Endodermal cell (in vitro differentiated cells): ENCODE data around the gene MAP3K3. TPM values are rescaled to one million over a fixed set of nuclear protein-coding genes. Genes with fewer than 3 reads are reported as not detected.
A peak's percentile ranks its signal among the peaks of the same experiment; 100 is the strongest.

Source experiments
- DNase-seq: peaks from one replicate; pipeline ENCODE4 v3.0.0-alpha.2; 2017
- H3K27ac ChIP-seq: 2 replicates; pipeline ENCODE4 v1.5.1; 2013; ENCODE audit warnings: mild to moderate bottlenecking, low read depth, low read length, moderate library complexity
- H3K27me3 ChIP-seq: 2 replicates; pipeline ENCODE4 v1.6.1; 2013; ENCODE audit warnings: mild to moderate bottlenecking, low read length, moderate library complexity; ENCODE audit not compliant: insufficient read depth, control insufficient read depth, poor library complexity, severe bottlenecking
- H3K36me3 ChIP-seq: 2 replicates; pipeline ENCODE4 v1.7.0; 2013; ENCODE audit warnings: mild to moderate bottlenecking, low read length, moderate library complexity; ENCODE audit not compliant: control insufficient read depth, insufficient read depth
- H3K4me1 ChIP-seq: one replicate; pipeline ENCODE4 v1.7.0; 2013; ENCODE audit warnings: low read length; ENCODE audit not compliant: control insufficient read depth, insufficient read depth
- H3K4me3 ChIP-seq: 2 replicates; pipeline ENCODE4 v1.5.1; 2013; ENCODE audit warnings: mild to moderate bottlenecking, low read length, moderate library complexity
- H3K9ac ChIP-seq: 2 replicates; pipeline ENCODE4 v1.6.1; 2013; ENCODE audit warnings: mild to moderate bottlenecking, low read length, moderate library complexity; ENCODE audit not compliant: poor library complexity, severe bottlenecking; ENCODE audit errors: extremely low read depth
- H3K9me3 ChIP-seq: 2 replicates; pipeline ENCODE4 v1.6.1; 2013; ENCODE audit warnings: mild to moderate bottlenecking, low read length, moderate library complexity; ENCODE audit not compliant: control insufficient read depth
- H3K27ac Mint-ChIP-seq: 2 replicates; pipeline ENCODE4 v1.8.0; 2020; ENCODE audit warnings: mixed read lengths
- H3K27me3 Mint-ChIP-seq: 2 replicates; pipeline ENCODE4 v1.8.0; 2021; ENCODE audit warnings: mild to moderate bottlenecking, mixed read lengths; ENCODE audit not compliant: insufficient read depth
- H3K36me3 Mint-ChIP-seq: 2 replicates; pipeline ENCODE4 v1.8.0; 2020; ENCODE audit warnings: low read depth, mixed read lengths
- H3K4me1 Mint-ChIP-seq: 2 replicates; pipeline ENCODE4 v1.8.0; 2020; ENCODE audit warnings: mixed read lengths
- H3K4me3 Mint-ChIP-seq: 2 replicates; pipeline ENCODE4 v1.8.0; 2020; ENCODE audit warnings: mild to moderate bottlenecking, moderate library complexity, mixed read lengths
- H3K9me3 Mint-ChIP-seq: 2 replicates; pipeline ENCODE4 v1.8.0; 2020; ENCODE audit warnings: mild to moderate bottlenecking, mixed read lengths
- WGBS, 2 experiments: methylation state at CpG; one replicate each; pipeline versions ENCODE4 v1.1.5 to v1.1.7; 2013; ENCODE audit warnings: missing lambda C conversion rate in 2 of 2, mixed read lengths in 1 of 2; ENCODE audit not compliant: insufficient coverage in 1 of 2, insufficient read length in 1 of 2; 5-methylcytosine and 5-hydroxymethylcytosine counted together
- total RNA-seq, 2 donors: library from RNA; stranded (reverse); fragmentation: NEBNext Ultra II Directional in 1 of 2; extraction: Animal tissue kit (Norgen Biotek cat#: 25700) in 1 of 2; gene quantifications; 2 replicates in 1 of 2; 3 replicates in 1 of 2; pipeline ENCODE4 v1.2.1, GENCODE V29; 2021
- TF ChIP-seq, protein P1 (sequence below): fragments of 200-600 bp; sonication (generic); conservative IDR thresholded peaks from 2 replicates; pipeline ENCODE4 v1.5.0; 2021; ENCODE audit warnings: antibody characterized with exemption, mild to moderate bottlenecking

MAP3K3 gene
- total RNA-seq, 2 donors from 2014 or later: 19.9 to 23.3 TPM

DNA sequence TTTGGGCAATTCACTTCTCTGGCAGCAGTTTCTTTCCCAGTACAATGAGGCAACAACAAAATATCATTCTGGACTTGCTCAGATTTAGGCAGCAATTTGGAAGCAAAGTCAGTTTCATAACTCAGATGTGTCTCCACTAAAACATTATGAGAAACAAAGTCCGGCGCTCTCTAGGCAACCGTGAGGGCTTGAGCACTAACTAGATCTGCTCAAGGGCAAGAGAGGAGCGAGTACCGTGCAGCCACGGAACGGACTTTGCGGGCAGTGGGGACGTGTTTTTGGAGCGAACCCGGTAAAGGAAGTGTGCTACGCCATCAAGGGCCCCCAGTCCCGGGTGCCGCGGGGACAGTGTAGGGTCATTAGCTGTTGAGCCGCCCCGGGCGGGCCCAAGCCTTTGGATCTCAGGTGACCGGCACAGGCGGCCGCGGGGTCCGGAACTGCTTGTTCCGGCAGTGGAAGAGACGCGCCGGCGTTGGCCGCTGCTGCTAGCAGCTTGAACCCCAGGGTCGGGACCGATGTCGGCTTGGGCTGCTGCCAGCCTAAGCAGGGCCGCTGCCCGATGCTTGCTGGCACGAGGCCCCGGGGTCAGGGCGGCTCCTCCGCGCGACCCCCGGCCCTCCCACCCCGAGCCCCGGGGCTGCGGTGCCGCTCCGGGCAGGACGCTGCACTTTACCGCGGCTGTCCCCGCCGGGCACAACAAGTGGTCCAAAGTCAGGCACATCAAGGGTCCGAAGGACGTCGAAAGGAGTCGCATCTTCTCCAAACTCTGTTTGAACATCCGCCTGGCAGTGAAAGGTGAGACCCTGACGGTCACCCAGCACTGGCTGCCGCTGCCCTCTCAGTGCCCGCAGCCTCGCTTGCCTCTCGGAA lies 21.4 kb upstream of the MAP3K3 start, which contains the start of gene TACO1:
TSS of gene TACO1 (plus strand) at position 327 of the 870 bp plus-strand sequence. CDS start at position 516, 189 bp downstream.
- Mint-ChIP-seq H3K27ac (peak within 1 kb of the TSS; percentile 93), H3K36me3 (peaks cover 15% of the 10 kb centered on the region), H3K9me3 (no peaks in the 10 kb centered on the region)

DNA sequence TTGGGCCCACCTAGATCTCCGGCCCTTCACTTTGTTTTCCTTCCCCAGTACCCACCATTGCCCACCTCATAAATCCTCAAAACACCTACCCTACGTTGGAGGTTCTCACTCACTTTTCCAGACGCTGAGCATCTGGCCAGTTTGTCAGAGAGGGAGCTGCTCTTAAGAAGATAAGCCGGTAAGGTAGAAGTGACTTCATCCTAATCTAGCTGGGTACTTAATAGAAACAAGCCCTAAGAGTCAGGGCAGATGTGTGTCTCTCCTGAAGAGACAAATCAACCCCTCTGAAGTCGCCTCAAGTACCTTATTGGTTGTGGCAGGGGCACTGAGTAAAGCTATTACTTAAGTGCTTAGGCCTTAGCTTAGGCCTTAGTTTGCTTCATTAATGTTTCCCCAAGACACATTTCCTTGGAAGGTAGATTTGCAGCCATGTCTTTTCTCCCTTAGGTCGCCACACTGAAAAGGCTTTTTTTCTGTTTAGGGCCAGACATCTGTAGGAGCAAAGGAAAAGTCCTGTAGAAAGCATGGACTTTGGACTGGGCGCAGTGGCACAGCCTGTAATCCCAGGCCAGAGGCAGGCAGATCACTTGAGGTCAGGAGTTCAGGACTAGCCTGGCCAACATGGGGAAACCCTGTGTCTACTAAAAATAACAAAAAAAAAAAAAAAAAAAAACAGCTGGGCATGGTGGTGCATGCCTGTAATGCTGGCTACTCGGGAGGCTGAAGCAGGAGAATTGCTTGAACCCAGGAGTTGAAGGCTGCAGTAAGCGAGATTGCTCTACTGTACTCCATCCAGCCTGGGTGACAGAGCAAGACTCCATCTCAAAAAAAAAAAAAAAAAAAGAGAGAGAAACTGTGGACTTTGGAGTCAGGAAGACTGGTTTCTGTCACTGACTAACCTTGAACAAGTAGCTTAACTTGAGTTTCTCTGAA lies 20.5 kb upstream of the MAP3K3 start:
- no peaks in the 10 kb centered on the region for H3K4me1 ChIP-seq
- peak overlapping the region; percentile 75 for H3K4me3 Mint-ChIP-seq
- H3K36me3 Mint-ChIP-seq: peaks cover 20% of the 10 kb centered on the region
- no peaks in the 10 kb centered on the region for H3K27me3 Mint-ChIP-seq
- 62 to 87% methylated on average over 3 to 9 of the region's 9 CpGs for WGBS, 2 experiments
- H3K9me3 Mint-ChIP-seq: no peaks in the 10 kb centered on the region
- H3K27ac Mint-ChIP-seq: peak overlapping the region; percentile 93
- peak overlapping the region; percentile 86 for H3K4me3 ChIP-seq
- TF ChIP-seq, protein P1, sequence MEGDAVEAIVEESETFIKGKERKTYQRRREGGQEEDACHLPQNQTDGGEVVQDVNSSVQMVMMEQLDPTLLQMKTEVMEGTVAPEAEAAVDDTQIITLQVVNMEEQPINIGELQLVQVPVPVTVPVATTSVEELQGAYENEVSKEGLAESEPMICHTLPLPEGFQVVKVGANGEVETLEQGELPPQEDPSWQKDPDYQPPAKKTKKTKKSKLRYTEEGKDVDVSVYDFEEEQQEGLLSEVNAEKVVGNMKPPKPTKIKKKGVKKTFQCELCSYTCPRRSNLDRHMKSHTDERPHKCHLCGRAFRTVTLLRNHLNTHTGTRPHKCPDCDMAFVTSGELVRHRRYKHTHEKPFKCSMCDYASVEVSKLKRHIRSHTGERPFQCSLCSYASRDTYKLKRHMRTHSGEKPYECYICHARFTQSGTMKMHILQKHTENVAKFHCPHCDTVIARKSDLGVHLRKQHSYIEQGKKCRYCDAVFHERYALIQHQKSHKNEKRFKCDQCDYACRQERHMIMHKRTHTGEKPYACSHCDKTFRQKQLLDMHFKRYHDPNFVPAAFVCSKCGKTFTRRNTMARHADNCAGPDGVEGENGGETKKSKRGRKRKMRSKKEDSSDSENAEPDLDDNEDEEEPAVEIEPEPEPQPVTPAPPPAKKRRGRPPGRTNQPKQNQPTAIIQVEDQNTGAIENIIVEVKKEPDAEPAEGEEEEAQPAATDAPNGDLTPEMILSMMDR: no peak
- peaks cover 25% of the 10 kb centered on the region for H3K36me3 ChIP-seq
- no peak overlapping the region for H3K27ac ChIP-seq
- peaks cover 12% of the 10 kb centered on the region for H3K4me1 Mint-ChIP-seq
- no peak for DNase-seq
- H3K9ac ChIP-seq: peak overlapping the region; percentile 83
- no peaks in the 10 kb centered on the region for H3K27me3 ChIP-seq
- no peaks in the 10 kb centered on the region for H3K9me3 ChIP-seq

More for the DNA sequence above, 21.4 kb upstream of the MAP3K3 start, which contains the start of gene TACO1:
- H3K27ac ChIP-seq: no peak within 1 kb of the TSS
- Mint-ChIP-seq H3K4me1 (peaks cover 12% of the 10 kb centered on the region), H3K4me3 (peak within 1 kb of the TSS; percentile 75), H3K27me3 (no peaks in the 10 kb centered on the region)
- TF ChIP-seq, protein P1: no peak
- H3K4me1 ChIP-seq: no peaks in the 10 kb centered on the region
- peak within 1 kb of the TSS; percentile 86 for H3K4me3 ChIP-seq
- peaks cover 17% of the 10 kb centered on the region for H3K36me3 ChIP-seq
- WGBS, 2 experiments: 1 to 2% methylated on average over 16 to 61 of the region's 61 CpGs
- H3K27me3 ChIP-seq: no peaks in the 10 kb centered on the region
- DNase-seq: peak; percentile 97
- peak within 1 kb of the TSS; percentile 83 for H3K9ac ChIP-seq
- H3K9me3 ChIP-seq: no peaks in the 10 kb centered on the region

- no peak for DNase-seq
- H3K9me3 Mint-ChIP-seq: no peaks in the 10 kb centered on the region
- H3K4me3 Mint-ChIP-seq: no peak overlapping the region
- peaks cover 39% of the 10 kb centered on the region for H3K36me3 Mint-ChIP-seq
- H3K27me3 Mint-ChIP-seq: no peaks in the 10 kb centered on the region
- H3K9ac ChIP-seq: no peak overlapping the region
- H3K9me3 ChIP-seq: no peaks in the 10 kb centered on the region
- no peak overlapping the region for H3K27ac Mint-ChIP-seq
- 86 to 95% methylated on average over 3 to 5 of the region's 6 CpGs for WGBS, 2 experiments
- peaks cover 34% of the 10 kb centered on the region for H3K36me3 ChIP-seq
- no peaks in the 10 kb centered on the region for H3K4me1 Mint-ChIP-seq
- H3K27me3 ChIP-seq: no peaks in the 10 kb centered on the region
- no peak overlapping the region for H3K4me3 ChIP-seq
- no peak overlapping the region for H3K27ac ChIP-seq
- TF ChIP-seq, protein P1: no peak
- H3K4me1 ChIP-seq: no peaks in the 10 kb centered on the region
Observed at GRCh38 chr17:63609816-63610573, 12.2 kb upstream of the MAP3K3 start.
